WTC11 (cell line): ENCODE results near the gene SGF29.

Experiments used
- ETV6 ChIP-seq: sonication (generic); formaldehyde crosslinking; IDR thresholded peaks from 2 replicates; pipeline ENCODE4 v1.8.1; 2022; ENCODE audit warnings: mild to moderate bottlenecking, missing genetic modification reagents
- RELA ChIP-seq: sonication (generic); formaldehyde crosslinking; IDR thresholded peaks from 2 replicates; pipeline ENCODE4 v1.8.1; 2022; ENCODE audit warnings: missing genetic modification reagents, mild to moderate bottlenecking, borderline replicate concordance
- SP1 ChIP-seq: sonication (generic); formaldehyde crosslinking; conservative IDR thresholded peaks from 2 replicates; pipeline ENCODE4 v1.8.1; 2022; ENCODE audit warnings: missing genetic modification reagents
- ZNF263 ChIP-seq: sonication (generic); formaldehyde crosslinking; IDR thresholded peaks from 2 replicates; pipeline ENCODE4 v1.8.1; 2022; ENCODE audit warnings: low read depth, mild to moderate bottlenecking, moderate library complexity, missing genetic modification reagents
- TF ChIP-seq, protein P1 (sequence below): sonication (generic); formaldehyde crosslinking; conservative IDR thresholded peaks from 2 replicates; pipeline ENCODE4 v1.8.1; 2022; ENCODE audit warnings: mild to moderate bottlenecking, missing genetic modification reagents
- TF ChIP-seq, protein P2 (sequence below): fragments of 200-600 bp; IDR thresholded peaks from 2 replicates; pipeline ENCODE4 v1.8.0; 2022; ENCODE audit warnings: antibody characterized with exemption
- TF ChIP-seq, protein P3 (sequence below): fragments of 250-450 bp; sonication (Bioruptor Pico); IDR thresholded peaks from 2 replicates; pipeline ENCODE4 v2.1.2; 2022; ENCODE audit warnings: mild to moderate bottlenecking, moderate library complexity
- TF ChIP-seq, protein P4 (sequence below): sonication (generic); formaldehyde crosslinking; IDR thresholded peaks from 2 replicates; pipeline ENCODE4 v1.8.0; 2022; ENCODE audit warnings: mild to moderate bottlenecking, missing genetic modification reagents
- TF ChIP-seq, protein P5 (sequence below): sonication (generic); formaldehyde crosslinking; IDR thresholded peaks from 2 replicates; pipeline ENCODE4 v1.8.1; 2022; ENCODE audit warnings: low read depth, missing genetic modification reagents, borderline replicate concordance

DNA sequence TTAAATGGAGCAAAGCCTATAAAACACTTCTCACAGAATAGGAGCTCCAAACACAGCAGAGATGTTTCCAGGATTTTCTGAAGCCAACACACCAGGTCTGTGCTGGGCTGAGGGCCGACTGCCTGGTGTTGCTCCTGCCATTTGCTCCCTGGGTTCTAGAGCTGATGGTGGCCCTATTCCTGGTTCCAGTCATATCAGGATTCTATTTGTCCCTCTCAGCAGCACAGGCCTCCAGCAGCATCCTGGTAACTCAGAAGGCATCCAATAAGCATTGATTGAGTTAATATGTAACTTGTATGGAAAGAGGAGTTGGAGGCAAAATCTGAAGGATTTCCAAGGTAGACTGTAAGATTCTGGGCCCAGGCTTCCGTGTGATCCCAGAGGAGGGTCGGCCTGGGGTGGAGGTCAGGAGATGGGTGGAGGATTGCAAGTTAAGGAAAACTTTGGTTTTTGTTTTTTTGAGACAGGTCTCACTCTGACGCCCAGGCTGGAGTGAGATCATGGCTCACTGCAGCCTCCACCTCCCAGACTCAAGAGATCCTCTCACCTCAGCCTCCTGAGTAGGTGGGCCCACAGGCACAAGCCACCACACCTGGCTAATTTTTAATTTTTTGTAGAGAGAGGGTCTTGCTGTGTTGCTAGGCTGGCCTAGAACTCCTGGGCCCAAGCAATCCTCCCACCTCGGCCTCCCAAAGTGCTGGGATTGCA lies 20.6 kb upstream of the SGF29 start:
- TF ChIP-seq, protein P1, sequence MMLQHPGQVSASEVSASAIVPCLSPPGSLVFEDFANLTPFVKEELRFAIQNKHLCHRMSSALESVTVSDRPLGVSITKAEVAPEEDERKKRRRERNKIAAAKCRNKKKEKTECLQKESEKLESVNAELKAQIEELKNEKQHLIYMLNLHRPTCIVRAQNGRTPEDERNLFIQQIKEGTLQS (CRISPR knock-in tag) = no peak
- TF ChIP-seq, protein P2, sequence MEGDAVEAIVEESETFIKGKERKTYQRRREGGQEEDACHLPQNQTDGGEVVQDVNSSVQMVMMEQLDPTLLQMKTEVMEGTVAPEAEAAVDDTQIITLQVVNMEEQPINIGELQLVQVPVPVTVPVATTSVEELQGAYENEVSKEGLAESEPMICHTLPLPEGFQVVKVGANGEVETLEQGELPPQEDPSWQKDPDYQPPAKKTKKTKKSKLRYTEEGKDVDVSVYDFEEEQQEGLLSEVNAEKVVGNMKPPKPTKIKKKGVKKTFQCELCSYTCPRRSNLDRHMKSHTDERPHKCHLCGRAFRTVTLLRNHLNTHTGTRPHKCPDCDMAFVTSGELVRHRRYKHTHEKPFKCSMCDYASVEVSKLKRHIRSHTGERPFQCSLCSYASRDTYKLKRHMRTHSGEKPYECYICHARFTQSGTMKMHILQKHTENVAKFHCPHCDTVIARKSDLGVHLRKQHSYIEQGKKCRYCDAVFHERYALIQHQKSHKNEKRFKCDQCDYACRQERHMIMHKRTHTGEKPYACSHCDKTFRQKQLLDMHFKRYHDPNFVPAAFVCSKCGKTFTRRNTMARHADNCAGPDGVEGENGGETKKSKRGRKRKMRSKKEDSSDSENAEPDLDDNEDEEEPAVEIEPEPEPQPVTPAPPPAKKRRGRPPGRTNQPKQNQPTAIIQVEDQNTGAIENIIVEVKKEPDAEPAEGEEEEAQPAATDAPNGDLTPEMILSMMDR = no peak
- TF ChIP-seq ETV6 (no peak), RELA (CRISPR knock-in tag) (no peak), ZNF263 (no peak), SP1 (CRISPR knock-in tag) (no peak)
- TF ChIP-seq, protein P3, sequence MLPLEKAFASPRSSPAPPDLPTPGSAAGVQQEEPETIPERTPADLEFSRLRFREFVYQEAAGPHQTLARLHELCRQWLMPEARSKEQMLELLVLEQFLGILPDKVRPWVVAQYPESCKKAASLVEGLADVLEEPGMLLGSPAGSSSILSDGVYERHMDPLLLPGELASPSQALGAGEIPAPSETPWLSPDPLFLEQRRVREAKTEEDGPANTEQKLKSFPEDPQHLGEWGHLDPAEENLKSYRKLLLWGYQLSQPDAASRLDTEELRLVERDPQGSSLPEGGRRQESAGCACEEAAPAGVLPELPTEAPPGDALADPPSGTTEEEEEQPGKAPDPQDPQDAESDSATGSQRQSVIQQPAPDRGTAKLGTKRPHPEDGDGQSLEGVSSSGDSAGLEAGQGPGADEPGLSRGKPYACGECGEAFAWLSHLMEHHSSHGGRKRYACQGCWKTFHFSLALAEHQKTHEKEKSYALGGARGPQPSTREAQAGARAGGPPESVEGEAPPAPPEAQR (CRISPR knock-in tag) = no peak
- TF ChIP-seq, protein P4, sequence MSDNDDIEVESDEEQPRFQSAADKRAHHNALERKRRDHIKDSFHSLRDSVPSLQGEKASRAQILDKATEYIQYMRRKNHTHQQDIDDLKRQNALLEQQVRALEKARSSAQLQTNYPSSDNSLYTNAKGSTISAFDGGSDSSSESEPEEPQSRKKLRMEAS (CRISPR knock-in tag) = no peak
- TF ChIP-seq, protein P5, sequence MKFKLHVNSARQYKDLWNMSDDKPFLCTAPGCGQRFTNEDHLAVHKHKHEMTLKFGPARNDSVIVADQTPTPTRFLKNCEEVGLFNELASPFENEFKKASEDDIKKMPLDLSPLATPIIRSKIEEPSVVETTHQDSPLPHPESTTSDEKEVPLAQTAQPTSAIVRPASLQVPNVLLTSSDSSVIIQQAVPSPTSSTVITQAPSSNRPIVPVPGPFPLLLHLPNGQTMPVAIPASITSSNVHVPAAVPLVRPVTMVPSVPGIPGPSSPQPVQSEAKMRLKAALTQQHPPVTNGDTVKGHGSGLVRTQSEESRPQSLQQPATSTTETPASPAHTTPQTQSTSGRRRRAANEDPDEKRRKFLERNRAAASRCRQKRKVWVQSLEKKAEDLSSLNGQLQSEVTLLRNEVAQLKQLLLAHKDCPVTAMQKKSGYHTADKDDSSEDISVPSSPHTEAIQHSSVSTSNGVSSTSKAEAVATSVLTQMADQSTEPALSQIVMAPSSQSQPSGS (CRISPR knock-in tag) = no peak
